Esophagus squamous epithelium (tissue), 4 donors: ENCODE measurements around the gene B3GALT5.

ENCODE experiments used
- POLR2A ChIP-seq, 4 donors: fragments of 450-650 bp; IDR thresholded peaks; one replicate each; pipeline ENCODE4 v1.6.1; 2017; ENCODE audit warnings: antibody characterized with exemption in 4 of 4, mild to moderate bottlenecking in 4 of 4, moderate library complexity in 3 of 4
- TF ChIP-seq, protein P1 (sequence below), 6 experiments: fragments of 450-650 bp in 4 of 6; fragments of 200-600 bp in 2 of 6; sonication (generic) in 2 of 6; IDR thresholded peaks; one replicate each; pipeline ENCODE4 v1.5.1; 2016 to 2019; ENCODE audit warnings: antibody characterized with exemption in 6 of 6, mild to moderate bottlenecking in 4 of 6, moderate library complexity in 4 of 6

- no peak for TF ChIP-seq POLR2A (IDR thresholded peaks at IDR 0.05)
- TF ChIP-seq, protein P1, sequence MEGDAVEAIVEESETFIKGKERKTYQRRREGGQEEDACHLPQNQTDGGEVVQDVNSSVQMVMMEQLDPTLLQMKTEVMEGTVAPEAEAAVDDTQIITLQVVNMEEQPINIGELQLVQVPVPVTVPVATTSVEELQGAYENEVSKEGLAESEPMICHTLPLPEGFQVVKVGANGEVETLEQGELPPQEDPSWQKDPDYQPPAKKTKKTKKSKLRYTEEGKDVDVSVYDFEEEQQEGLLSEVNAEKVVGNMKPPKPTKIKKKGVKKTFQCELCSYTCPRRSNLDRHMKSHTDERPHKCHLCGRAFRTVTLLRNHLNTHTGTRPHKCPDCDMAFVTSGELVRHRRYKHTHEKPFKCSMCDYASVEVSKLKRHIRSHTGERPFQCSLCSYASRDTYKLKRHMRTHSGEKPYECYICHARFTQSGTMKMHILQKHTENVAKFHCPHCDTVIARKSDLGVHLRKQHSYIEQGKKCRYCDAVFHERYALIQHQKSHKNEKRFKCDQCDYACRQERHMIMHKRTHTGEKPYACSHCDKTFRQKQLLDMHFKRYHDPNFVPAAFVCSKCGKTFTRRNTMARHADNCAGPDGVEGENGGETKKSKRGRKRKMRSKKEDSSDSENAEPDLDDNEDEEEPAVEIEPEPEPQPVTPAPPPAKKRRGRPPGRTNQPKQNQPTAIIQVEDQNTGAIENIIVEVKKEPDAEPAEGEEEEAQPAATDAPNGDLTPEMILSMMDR (IDR thresholded peaks at IDR 0.05), result no peak
Observed at GRCh38 chr21:39582749-39583148, 30.0 kb upstream of the B3GALT5 start.
